Peyer's patch (tissue), 4 donors: ENCODE results near the gene PSTPIP2.
"Not testable (repeated sequence)": the region's sequence is repeated elsewhere in the genome, so short reads cannot be mapped to it uniquely, and the experiment has no call there.

ENCODE experiments used
- CTCF ChIP-seq, 6 experiments: fragments of 450-650 bp in 4 of 6; fragments of 200-600 bp in 2 of 6; sonication (generic) in 1 of 6; IDR thresholded peaks; one replicate each; pipeline ENCODE4 v1.5.1; 2017 to 2019; ENCODE audit warnings: antibody characterized with exemption in 6 of 6, mild to moderate bottlenecking in 3 of 6, moderate library complexity in 1 of 6
- POLR2A ChIP-seq, 2 donors: fragments of 450-650 bp; IDR thresholded peaks; one replicate each; pipeline ENCODE4 v1.5.1; 2017; ENCODE audit warnings: antibody characterized with exemption in 2 of 2, mild to moderate bottlenecking in 2 of 2, moderate library complexity in 2 of 2

GRCh38 chr18:46088501-46088900 is 16.4 kb upstream of the PSTPIP2 start:
- not testable (repeated sequence) for TF ChIP-seq CTCF, POLR2A (IDR thresholded peaks at IDR 0.05)
